ENCODE measurements around the gene ALDH16A1.

DNA sequence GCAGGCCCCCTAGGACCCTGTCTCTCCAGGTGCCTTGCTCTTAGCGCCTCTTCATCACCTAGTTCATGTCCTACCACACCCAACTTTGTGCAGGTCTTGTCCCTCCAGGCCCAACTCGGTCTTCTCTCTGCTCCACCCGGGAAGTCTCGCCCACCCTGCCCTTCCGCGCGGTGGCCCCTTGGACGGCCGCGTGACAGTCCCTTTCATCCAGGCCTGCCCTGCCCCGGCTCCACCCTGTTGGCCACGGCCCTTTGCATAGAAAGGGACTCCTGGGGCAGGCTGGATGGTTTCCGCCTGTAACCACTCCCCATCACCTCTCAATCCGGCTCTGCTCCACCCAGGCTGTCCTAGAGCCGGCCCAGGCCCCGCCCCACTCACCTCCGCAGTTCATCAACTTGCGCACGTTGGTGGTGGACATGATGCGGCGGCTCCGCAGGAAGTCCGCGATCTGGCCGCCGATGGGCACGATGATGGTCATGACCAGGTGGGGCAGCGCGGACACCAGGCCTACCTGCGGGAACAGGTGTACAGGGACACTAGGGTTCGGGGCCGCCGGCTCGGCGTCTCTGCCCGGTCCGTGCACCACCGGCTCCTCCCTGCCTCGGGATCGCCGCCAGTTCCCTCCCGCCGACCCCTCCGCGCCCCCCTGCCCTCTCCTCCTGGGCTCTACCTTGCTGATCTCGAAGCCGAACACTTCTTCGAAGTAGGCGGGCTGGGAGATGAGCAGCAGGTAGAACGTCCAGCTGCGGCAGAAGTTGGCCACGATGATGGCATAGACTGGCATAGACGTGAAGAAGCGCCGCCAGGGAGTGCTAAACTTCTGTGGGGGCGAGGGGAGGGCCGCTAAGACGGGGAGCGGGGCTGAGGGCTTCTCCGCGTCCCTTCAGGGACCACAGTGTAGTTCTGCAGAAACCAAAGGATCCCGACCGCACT lies 20.6 kb upstream of the ALDH16A1 start:
- TF ChIP-seq, protein P1, sequence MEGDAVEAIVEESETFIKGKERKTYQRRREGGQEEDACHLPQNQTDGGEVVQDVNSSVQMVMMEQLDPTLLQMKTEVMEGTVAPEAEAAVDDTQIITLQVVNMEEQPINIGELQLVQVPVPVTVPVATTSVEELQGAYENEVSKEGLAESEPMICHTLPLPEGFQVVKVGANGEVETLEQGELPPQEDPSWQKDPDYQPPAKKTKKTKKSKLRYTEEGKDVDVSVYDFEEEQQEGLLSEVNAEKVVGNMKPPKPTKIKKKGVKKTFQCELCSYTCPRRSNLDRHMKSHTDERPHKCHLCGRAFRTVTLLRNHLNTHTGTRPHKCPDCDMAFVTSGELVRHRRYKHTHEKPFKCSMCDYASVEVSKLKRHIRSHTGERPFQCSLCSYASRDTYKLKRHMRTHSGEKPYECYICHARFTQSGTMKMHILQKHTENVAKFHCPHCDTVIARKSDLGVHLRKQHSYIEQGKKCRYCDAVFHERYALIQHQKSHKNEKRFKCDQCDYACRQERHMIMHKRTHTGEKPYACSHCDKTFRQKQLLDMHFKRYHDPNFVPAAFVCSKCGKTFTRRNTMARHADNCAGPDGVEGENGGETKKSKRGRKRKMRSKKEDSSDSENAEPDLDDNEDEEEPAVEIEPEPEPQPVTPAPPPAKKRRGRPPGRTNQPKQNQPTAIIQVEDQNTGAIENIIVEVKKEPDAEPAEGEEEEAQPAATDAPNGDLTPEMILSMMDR (conservative IDR thresholded peaks at IDR 0.05; ENCODE audit: low read depth, low read length), result no peak
- no peak for TF ChIP-seq RAD21 (IDR thresholded peaks at IDR 0.05; ENCODE audit: low read length)
- no peak for TF ChIP-seq POLR2A (IDR thresholded peaks at IDR 0.05; ENCODE audit: low read depth, low read length)
- TF ChIP-seq MXI1 (IDR thresholded peaks at IDR 0.05; ENCODE audit: borderline replicate concordance, low read depth, low read length), result no peak
- TF ChIP-seq CEBPB (IDR thresholded peaks at IDR 0.05; ENCODE audit: low read depth, low read length), result no peak
- no peak for TF ChIP-seq BHLHE40 (IDR thresholded peaks at IDR 0.05; ENCODE audit: low read depth, low read length)
- no peak for TF ChIP-seq FOS (IDR thresholded peaks at IDR 0.05; ENCODE audit: low read depth, low read length)
- TF ChIP-seq NFE2L2 (IDR thresholded peaks at IDR 0.05; ENCODE audit: low read depth, low read length), result no peak
- TF ChIP-seq, protein P2, sequence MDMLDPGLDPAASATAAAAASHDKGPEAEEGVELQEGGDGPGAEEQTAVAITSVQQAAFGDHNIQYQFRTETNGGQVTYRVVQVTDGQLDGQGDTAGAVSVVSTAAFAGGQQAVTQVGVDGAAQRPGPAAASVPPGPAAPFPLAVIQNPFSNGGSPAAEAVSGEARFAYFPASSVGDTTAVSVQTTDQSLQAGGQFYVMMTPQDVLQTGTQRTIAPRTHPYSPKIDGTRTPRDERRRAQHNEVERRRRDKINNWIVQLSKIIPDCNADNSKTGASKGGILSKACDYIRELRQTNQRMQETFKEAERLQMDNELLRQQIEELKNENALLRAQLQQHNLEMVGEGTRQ (IDR thresholded peaks at IDR 0.05; ENCODE audit: low read depth, low read length), result no peak
- TF ChIP-seq SMC3 (IDR thresholded peaks at IDR 0.05; ENCODE audit: low read depth, low read length), result no peak
- no peak for TF ChIP-seq RFX5 (IDR thresholded peaks at IDR 0.05; ENCODE audit: low read depth, low read length)
- TF ChIP-seq CHD1 (IDR thresholded peaks at IDR 0.05; ENCODE audit: low read depth, low read length), result no peak
- no peak for TF ChIP-seq MAFK (IDR thresholded peaks at IDR 0.05; ENCODE audit: low read depth, low read length)
- TF ChIP-seq, protein P3, sequence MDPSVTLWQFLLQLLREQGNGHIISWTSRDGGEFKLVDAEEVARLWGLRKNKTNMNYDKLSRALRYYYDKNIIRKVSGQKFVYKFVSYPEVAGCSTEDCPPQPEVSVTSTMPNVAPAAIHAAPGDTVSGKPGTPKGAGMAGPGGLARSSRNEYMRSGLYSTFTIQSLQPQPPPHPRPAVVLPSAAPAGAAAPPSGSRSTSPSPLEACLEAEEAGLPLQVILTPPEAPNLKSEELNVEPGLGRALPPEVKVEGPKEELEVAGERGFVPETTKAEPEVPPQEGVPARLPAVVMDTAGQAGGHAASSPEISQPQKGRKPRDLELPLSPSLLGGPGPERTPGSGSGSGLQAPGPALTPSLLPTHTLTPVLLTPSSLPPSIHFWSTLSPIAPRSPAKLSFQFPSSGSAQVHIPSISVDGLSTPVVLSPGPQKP (IDR thresholded peaks at IDR 0.05; ENCODE audit: borderline replicate concordance, low read depth, low read length), result no peak

Data from IMR-90 (cell line).